Left ventricle myocardium inferior (tissue), 1 donor: ENCODE measurements around the gene KCNJ5. TPM values are rescaled to one million over a fixed set of nuclear protein-coding genes. Genes with fewer than 3 reads are reported as not detected.

ENCODE experiments used
- DNase-seq: peaks from one replicate; pipeline ENCODE4 v3.0.0-alpha.2; 2020
- H3K27ac ChIP-seq: fragments of 200-600 bp; replicated peaks from 2 replicates; pipeline ENCODE4 v1.8.0; 2021
- H3K27me3 ChIP-seq: fragments of 200-600 bp; 2 replicates; pipeline ENCODE4 v1.8.0; 2021; ENCODE audit warnings: low read depth
- H3K36me3 ChIP-seq: fragments of 200-600 bp; 2 replicates; pipeline ENCODE4 v1.8.0; 2021
- H3K4me1 ChIP-seq: fragments of 200-600 bp; 2 replicates; pipeline ENCODE4 v1.8.0; 2021
- H3K4me3 ChIP-seq: fragments of 200-600 bp; 2 replicates; pipeline ENCODE4 v1.8.0; 2021; ENCODE audit warnings: mild to moderate bottlenecking, moderate library complexity
- H3K9me3 ChIP-seq: fragments of 200-600 bp; replicated peaks from 2 replicates; pipeline ENCODE4 v1.8.0; 2021
- intact Hi-C: fragments of 100-400 bp; cut with micrococcal nuclease; formaldehyde crosslinking; loops from one replicate; pipeline ENCODE4 v1.11.0; 2022
- total RNA-seq: library from RNA; stranded (reverse); fragmentation: NEBNext Ultra II Directional; extraction: Animal tissue kit (Norgen Biotek cat#: 25700); gene quantifications from one replicate; pipeline ENCODE4 v1.2.1, GENCODE V29; 2021
- TF ChIP-seq, protein P1 (sequence below): fragments of 200-600 bp; IDR thresholded peaks from 2 replicates; pipeline ENCODE4 v1.8.0; 2021; ENCODE audit warnings: antibody characterized with exemption, mild to moderate bottlenecking, borderline replicate concordance
- donor health status: DM: no; HTN: yes; CAD: no; lungs with severe emphysema.

Gene KCNJ5
- total RNA-seq, 1 donor from 2014 or later, result 5.4 TPM

DNA sequence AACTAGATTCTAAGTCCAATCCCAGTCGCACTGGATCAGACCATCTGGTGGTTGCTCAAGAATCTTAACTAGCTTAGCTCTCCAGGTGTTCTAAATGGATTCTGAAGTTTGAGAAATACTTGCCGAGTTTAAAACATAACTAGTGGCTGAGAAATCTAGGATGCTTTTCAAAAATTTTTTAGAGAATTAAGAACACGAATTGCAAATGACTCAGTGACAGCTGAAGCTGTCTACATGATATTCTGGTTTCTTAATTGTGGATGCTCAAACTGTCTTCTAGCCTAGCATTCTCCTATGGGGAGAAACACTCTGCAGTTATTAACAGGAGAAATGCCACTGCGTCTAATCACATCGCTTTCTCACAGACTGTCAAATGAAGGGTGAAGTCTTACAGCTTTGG is 71.7 kb downstream of the KCNJ5 start:
- Histone ChIP-seq H3K9me3 (no peaks in the 10 kb centered on the region), H3K36me3 (no peaks in the 10 kb centered on the region), H3K4me1 (peaks cover 2% of the 10 kb centered on the region), H3K27ac (no peak overlapping the region), H3K27me3 (peaks cover 16% of the 10 kb centered on the region), H3K4me3 (no peak overlapping the region)
- intact Hi-C loops, result no loop called here
- DNase-seq, result no peak
- TF ChIP-seq, protein P1, sequence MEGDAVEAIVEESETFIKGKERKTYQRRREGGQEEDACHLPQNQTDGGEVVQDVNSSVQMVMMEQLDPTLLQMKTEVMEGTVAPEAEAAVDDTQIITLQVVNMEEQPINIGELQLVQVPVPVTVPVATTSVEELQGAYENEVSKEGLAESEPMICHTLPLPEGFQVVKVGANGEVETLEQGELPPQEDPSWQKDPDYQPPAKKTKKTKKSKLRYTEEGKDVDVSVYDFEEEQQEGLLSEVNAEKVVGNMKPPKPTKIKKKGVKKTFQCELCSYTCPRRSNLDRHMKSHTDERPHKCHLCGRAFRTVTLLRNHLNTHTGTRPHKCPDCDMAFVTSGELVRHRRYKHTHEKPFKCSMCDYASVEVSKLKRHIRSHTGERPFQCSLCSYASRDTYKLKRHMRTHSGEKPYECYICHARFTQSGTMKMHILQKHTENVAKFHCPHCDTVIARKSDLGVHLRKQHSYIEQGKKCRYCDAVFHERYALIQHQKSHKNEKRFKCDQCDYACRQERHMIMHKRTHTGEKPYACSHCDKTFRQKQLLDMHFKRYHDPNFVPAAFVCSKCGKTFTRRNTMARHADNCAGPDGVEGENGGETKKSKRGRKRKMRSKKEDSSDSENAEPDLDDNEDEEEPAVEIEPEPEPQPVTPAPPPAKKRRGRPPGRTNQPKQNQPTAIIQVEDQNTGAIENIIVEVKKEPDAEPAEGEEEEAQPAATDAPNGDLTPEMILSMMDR, result no peak

DNA sequence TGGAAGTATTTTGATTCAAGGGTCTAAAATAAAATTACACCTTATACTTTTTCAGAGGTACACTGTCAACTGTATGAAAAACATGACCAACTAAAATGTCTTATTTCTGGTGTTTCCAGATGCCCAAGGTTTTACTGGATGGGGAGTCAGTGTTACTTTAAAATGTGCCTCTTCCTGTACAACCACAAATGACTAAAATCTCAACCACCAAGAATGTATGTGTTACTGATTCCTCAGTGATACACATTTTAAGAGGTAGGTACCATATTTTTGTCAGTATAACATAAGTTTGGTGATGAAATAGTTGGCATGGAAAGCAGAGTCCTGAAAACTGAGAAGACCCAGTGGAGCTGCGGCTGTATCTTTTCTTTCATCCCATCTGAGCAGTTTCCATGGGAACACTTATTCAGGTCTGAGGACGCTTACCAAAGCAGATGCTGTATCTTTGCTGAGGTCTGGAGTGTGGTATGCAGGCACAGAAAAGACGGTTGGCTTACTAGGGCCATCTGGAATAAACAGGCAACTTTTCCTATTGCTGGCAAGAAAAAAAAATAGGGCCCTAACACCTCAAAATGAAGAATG is 72.7 kb downstream of the KCNJ5 start:
- Histone ChIP-seq H3K27ac (no peak overlapping the region), H3K27me3 (peaks cover 10% of the 10 kb centered on the region), H3K36me3 (peaks cover 2% of the 10 kb centered on the region), H3K4me3 (no peak overlapping the region), H3K9me3 (no peaks in the 10 kb centered on the region), H3K4me1 (peaks cover 5% of the 10 kb centered on the region)
- intact Hi-C loops, result no loop called here
- TF ChIP-seq, protein P1, result no peak
- no peak for DNase-seq

DNA sequence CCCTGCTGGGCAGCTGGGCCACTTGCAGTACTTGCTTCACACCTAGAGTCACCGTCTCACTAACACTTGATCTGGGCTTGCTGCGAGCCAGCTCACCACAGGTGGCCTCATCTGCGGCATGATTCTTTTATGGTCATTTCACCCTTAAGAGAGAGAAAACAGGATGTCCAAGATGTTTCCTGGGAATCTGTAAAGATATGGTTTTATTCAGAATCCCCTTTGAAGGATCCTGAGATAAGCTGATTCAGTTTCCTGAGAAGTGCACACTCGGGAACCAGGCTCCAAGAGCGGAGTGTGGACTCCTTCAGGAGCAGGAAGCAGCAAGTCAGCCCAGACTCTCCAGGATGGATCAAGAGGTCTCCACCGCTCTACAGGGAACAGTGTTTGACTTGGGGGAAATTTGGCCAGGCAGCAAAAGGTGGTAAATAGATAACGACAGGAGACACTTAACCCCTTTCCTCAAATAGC is 73.3 kb downstream of the KCNJ5 start:
- Histone ChIP-seq H3K27me3 (peaks cover 3% of the 10 kb centered on the region), H3K36me3 (peaks cover 8% of the 10 kb centered on the region), H3K4me1 (peaks cover 5% of the 10 kb centered on the region), H3K9me3 (no peaks in the 10 kb centered on the region), H3K27ac (no peak overlapping the region), H3K4me3 (no peak overlapping the region)
- intact Hi-C loops, result no loop called here
- no peak for DNase-seq
- TF ChIP-seq, protein P1, result no peak

DNA sequence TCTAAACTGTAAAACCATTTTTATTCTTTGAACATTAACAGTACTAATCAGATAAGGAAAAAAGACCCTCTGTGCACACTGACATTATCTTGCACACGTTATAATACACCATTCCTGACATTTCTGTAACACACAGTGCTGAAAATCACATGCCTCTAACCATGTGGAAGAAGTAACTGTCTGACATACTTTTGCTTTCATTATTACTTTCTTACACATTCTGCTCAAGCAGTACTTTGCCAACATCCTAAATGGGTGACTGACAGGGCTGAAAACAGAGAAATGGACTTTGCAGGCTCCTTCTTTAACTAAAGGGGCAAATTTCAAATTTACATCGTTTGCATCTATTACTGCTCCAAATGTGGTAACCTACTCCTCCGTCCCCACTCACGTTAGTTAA is 74.3 kb downstream of the KCNJ5 start:
- Histone ChIP-seq H3K4me3 (no peak overlapping the region), H3K4me1 (peaks cover 5% of the 10 kb centered on the region), H3K27ac (no peak overlapping the region), H3K36me3 (peaks cover 18% of the 10 kb centered on the region), H3K27me3 (no peaks in the 10 kb centered on the region), H3K9me3 (no peaks in the 10 kb centered on the region)
- TF ChIP-seq, protein P1, result no peak
- intact Hi-C loops, result no loop called here
- DNase-seq, result no peak

DNA sequence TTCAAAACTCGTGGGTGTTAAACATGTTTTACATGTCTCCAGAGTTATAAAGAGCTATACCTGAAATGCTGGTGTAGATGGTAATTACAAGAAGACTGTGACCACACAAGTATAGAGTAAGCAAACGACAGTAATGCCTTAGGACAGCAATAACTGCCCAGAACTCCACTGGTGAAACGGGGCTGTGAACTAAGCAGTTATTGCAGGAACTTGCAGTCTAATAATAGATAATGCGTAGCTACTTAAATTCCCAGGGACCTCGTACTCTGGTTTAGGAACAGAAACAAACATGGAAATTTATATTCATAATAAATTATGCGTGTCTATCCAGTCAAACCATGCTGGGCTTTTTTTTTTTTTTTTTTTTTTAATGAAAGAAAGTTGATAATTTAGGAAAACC is 76.4 kb downstream of the KCNJ5 start:
- no peaks in the 10 kb centered on the region for H3K27me3 ChIP-seq
- intact Hi-C loops, result no loop called here
- TF ChIP-seq, protein P1, result no peak
- no peak overlapping the region for H3K4me3 ChIP-seq
- no peak overlapping the region for H3K27ac ChIP-seq
- H3K36me3 ChIP-seq, result peaks cover 36% of the 10 kb centered on the region
- H3K4me1 ChIP-seq, result peaks cover 5% of the 10 kb centered on the region
- H3K9me3 ChIP-seq, result no peaks in the 10 kb centered on the region
- DNase-seq, result no peak
